ENCODE results near the gene TAF7.

Gene TAF7

DNA sequence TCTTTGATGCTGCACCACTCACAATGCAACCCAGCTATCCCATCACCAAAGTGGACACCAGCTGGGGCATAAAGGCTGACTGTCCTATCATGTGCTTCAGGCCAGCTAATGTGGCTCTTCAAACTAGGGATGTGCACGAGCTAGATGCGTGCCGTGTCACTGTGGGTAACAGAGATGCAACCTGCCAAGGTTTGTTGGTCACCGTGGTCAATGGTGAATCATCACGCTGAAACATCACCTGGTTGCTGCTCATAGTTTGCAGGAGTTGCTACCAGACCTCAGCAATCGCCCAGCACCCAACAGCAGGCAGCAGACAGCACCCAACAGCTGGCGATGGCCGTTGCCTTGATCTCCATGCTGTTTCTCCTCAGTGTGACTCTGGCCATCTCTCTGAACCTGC, 7.6 kb upstream of the TAF7 start:
- H3K27me3 ChIP-seq (ENCODE audit: low read length): no peaks in the 10 kb centered on the region
- no peak overlapping the region for H2AFZ ChIP-seq (ENCODE audit: low read depth, low read length, severe bottlenecking)
- no peaks in the 10 kb centered on the region for H3K9me3 ChIP-seq (ENCODE audit: insufficient read depth, low read length)
- H3F3A ChIP-seq (ENCODE audit: insufficient read depth): no peaks in the 10 kb centered on the region
- H3K4me3 ChIP-seq (ENCODE audit: insufficient read depth, low read length, poor library complexity, severe bottlenecking): no peak overlapping the region
- no peaks in the 10 kb centered on the region for H4K20me1 ChIP-seq (ENCODE audit: low read depth, low read length)
- no peaks in the 10 kb centered on the region for H3K36me3 ChIP-seq (ENCODE audit: low read length)
- no peak overlapping the region for H3K9ac ChIP-seq (ENCODE audit: low read length)
- no peak overlapping the region for H3K27ac ChIP-seq (ENCODE audit: low read depth, low read length)
- H3K79me2 ChIP-seq (ENCODE audit: insufficient read depth, low read length): no peaks in the 10 kb centered on the region
- H3K9me2 ChIP-seq (replicated peaks; ENCODE audit: insufficient read depth, low read length): no peaks in the 10 kb centered on the region
- H3K4me2 ChIP-seq (ENCODE audit: low read depth, low read length, poor library complexity, severe bottlenecking): no peak overlapping the region
- no peak for TF ChIP-seq EZH2phosphoT487 (conservative IDR thresholded peaks at IDR 0.05; ENCODE audit: low read length)
- TF ChIP-seq, protein P1, sequence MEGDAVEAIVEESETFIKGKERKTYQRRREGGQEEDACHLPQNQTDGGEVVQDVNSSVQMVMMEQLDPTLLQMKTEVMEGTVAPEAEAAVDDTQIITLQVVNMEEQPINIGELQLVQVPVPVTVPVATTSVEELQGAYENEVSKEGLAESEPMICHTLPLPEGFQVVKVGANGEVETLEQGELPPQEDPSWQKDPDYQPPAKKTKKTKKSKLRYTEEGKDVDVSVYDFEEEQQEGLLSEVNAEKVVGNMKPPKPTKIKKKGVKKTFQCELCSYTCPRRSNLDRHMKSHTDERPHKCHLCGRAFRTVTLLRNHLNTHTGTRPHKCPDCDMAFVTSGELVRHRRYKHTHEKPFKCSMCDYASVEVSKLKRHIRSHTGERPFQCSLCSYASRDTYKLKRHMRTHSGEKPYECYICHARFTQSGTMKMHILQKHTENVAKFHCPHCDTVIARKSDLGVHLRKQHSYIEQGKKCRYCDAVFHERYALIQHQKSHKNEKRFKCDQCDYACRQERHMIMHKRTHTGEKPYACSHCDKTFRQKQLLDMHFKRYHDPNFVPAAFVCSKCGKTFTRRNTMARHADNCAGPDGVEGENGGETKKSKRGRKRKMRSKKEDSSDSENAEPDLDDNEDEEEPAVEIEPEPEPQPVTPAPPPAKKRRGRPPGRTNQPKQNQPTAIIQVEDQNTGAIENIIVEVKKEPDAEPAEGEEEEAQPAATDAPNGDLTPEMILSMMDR (IDR thresholded peaks at IDR 0.05; ENCODE audit: insufficient read depth, low read length, poor library complexity, severe bottlenecking): no peak

DNA sequence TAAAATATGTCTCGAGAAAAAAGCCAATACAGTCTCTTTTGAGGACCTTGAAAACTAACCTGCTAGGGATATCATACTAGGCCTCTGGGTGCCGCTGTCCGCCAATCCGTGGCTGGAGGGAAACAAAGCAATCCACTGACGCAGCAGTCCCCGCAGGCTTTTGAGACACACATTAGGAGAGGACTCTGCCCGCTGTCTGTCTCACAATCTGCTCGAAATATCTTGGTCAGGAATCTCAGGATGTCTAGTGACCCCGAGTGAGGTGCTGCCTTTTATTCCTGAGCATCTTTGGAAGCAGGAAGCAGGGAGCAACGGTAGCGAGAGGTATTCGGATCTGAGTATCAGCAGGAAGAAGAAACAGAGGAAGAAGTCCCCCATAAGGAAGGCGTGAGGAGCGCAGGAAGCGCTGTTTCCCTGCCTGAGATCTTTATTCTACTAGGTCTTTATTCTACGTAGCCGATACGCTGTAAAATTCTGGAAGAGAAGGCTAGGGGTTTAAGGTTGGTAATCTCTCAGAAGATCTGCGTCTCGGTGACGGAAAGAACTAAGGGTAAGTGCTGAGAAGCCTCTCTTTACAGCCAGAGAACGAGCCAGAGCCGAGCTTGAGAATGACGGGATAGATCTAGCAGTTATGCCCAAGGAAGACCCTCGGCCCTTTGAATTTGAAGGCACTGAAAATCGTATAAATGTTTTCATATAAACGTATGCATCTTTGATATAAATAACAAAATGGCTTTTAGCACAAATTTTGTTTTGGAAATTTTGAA, 5.7 kb upstream of the TAF7 start:
- H4K20me1 ChIP-seq (ENCODE audit: low read depth, low read length): no peaks in the 10 kb centered on the region
- H3K9ac ChIP-seq (ENCODE audit: low read length): peak overlapping the region; percentile 53
- H3K4me2 ChIP-seq (ENCODE audit: low read depth, low read length, poor library complexity, severe bottlenecking): peak overlapping the region; percentile 64
- H3K27ac ChIP-seq (ENCODE audit: low read depth, low read length): no peak overlapping the region; the same call in 1 of the 2 replicates
- H3K36me3 ChIP-seq (ENCODE audit: low read length): no peaks in the 10 kb centered on the region
- peak overlapping the region; percentile 76 for H2AFZ ChIP-seq (ENCODE audit: low read depth, low read length, severe bottlenecking)
- H3F3A ChIP-seq (ENCODE audit: insufficient read depth): peaks cover 3% of the 10 kb centered on the region; the same call in 1 of the 2 replicates
- H3K27me3 ChIP-seq (ENCODE audit: low read length): no peaks in the 10 kb centered on the region
- TF ChIP-seq, protein P1 (IDR thresholded peaks at IDR 0.05; ENCODE audit: insufficient read depth, low read length, poor library complexity, severe bottlenecking): peak; percentile 53
- no peak for TF ChIP-seq EZH2phosphoT487 (conservative IDR thresholded peaks at IDR 0.05; ENCODE audit: low read length)
- no peaks in the 10 kb centered on the region for H3K9me2 ChIP-seq (replicated peaks; ENCODE audit: insufficient read depth, low read length)
- H3K9me3 ChIP-seq (ENCODE audit: insufficient read depth, low read length): no peaks in the 10 kb centered on the region; the same call in 1 of the 2 replicates
- no peaks in the 10 kb centered on the region for H3K79me2 ChIP-seq (ENCODE audit: insufficient read depth, low read length)
- peak overlapping the region; percentile 50 for H3K4me3 ChIP-seq (ENCODE audit: insufficient read depth, low read length, poor library complexity, severe bottlenecking)

DNA sequence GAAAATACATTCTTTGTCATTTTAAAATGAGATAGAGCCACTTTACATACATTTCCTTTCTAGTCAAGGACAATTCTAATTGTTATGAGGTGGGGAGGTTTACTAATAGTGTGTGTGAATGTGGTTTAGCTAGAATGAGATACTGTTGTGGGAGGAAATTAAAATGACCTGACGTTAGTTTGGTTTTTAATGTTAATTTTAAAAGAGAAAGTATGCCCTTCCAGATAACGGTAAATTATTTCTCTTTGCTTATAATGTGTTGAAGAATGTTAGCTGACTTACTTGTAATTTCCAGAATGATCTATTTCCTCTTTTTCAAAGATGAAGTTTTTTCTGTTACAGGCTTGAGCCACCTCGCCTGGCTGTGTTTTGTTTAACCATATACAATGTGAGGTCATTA, 1.7 kb upstream of the TAF7 start:
- H3K4me3 ChIP-seq (ENCODE audit: insufficient read depth, low read length, poor library complexity, severe bottlenecking): no peak overlapping the region
- TF ChIP-seq, protein P1 (IDR thresholded peaks at IDR 0.05; ENCODE audit: insufficient read depth, low read length, poor library complexity, severe bottlenecking): no peak
- no peak for TF ChIP-seq EZH2phosphoT487 (conservative IDR thresholded peaks at IDR 0.05; ENCODE audit: low read length)

More for the DNA sequence above, 1.7 kb upstream of the TAF7 start:
- peaks cover 24% of the 10 kb centered on the region for H3K36me3 ChIP-seq (ENCODE audit: low read length)
- peaks cover 31% of the 10 kb centered on the region for H3K79me2 ChIP-seq (ENCODE audit: insufficient read depth, low read length)
- no peak overlapping the region for H3K9ac ChIP-seq (ENCODE audit: low read length)
- no peaks in the 10 kb centered on the region for H3K27me3 ChIP-seq (ENCODE audit: low read length)
- peaks cover 3% of the 10 kb centered on the region; the same call in 1 of the 2 replicates for H3F3A ChIP-seq (ENCODE audit: insufficient read depth)
- H3K9me3 ChIP-seq (ENCODE audit: insufficient read depth, low read length): peaks cover 22% of the 10 kb centered on the region
- H2AFZ ChIP-seq (ENCODE audit: low read depth, low read length, severe bottlenecking): no peak overlapping the region
- H3K4me2 ChIP-seq (ENCODE audit: low read depth, low read length, poor library complexity, severe bottlenecking): peak overlapping the region; percentile 78
- 0 out of 2 replicates have a peak, but pooled peaks cover 5% of the 10 kb centered on the region for H4K20me1 ChIP-seq (ENCODE audit: low read depth, low read length)
- no peaks in the 10 kb centered on the region for H3K9me2 ChIP-seq (replicated peaks; ENCODE audit: insufficient read depth, low read length)
- peak overlapping the region; percentile 25; the same call in 1 of the 2 replicates for H3K27ac ChIP-seq (ENCODE audit: low read depth, low read length)

Data from SU-DHL-6 (cell line).